Gastroesophageal sphincter (tissue), 4 donors: ENCODE measurements around the gene KCTD15. TPM values are rescaled to one million over a fixed set of nuclear protein-coding genes. Genes with fewer than 3 reads are reported as not detected.

Experiments
- ATAC-seq: fragments of 150-250 bp; one replicate; pipeline ENCODE4 v1.9.1; 2016; ENCODE audit warnings: mild to moderate bottlenecking, moderate library complexity
- H3K27ac ChIP-seq, 4 donors: fragments of 200-600 bp; sonication (generic) in 3 of 4; 1 replicate in 3 of 4; 2 replicates in 1 of 4; pipeline ENCODE4 v1.5.1; 2016 to 2019
- H3K27me3 ChIP-seq: fragments of 200-600 bp; sonication (generic); one replicate; pipeline ENCODE4 v1.5.1; 2019
- H3K36me3 ChIP-seq, 2 donors: fragments of 200-600 bp; sonication (generic); one replicate each; pipeline ENCODE4 v1.5.1; 2019; ENCODE audit warnings: control low read depth in 1 of 2
- H3K4me1 ChIP-seq, 3 donors: fragments of 200-600 bp; sonication (generic); 1 replicate in 2 of 3; 2 replicates in 1 of 3; pipeline ENCODE4 v1.5.1; 2016 to 2019; ENCODE audit warnings: control low read depth in 2 of 3
- H3K4me3 ChIP-seq, 2 donors: fragments of 200-600 bp; sonication (generic); one replicate each; pipeline ENCODE4 v1.5.1; 2019; ENCODE audit warnings: mild to moderate bottlenecking in 1 of 2, moderate library complexity in 1 of 2
- H3K9me3 ChIP-seq, 3 donors: fragments of 200-600 bp; sonication (generic); one replicate each; pipeline ENCODE4 v1.5.1; 2017 to 2019; ENCODE audit warnings: control low read depth in 2 of 3
- CTCF ChIP-seq, 4 experiments: fragments of 200-600 bp in 2 of 4; fragments of 450-650 bp in 2 of 4; sonication (generic) in 1 of 4; IDR thresholded peaks; one replicate each; pipeline ENCODE4 v1.5.1; 2017 to 2019; ENCODE audit warnings: antibody characterized with exemption in 4 of 4, mild to moderate bottlenecking in 2 of 4, moderate library complexity in 2 of 4
- EP300 ChIP-seq: sonication (generic); formaldehyde crosslinking; IDR thresholded peaks from one replicate; pipeline ENCODE4 v1.6.1; 2017; ENCODE audit warnings: antibody characterized with exemption, mild to moderate bottlenecking
- POLR2A ChIP-seq, 2 donors: fragments of 450-650 bp; IDR thresholded peaks; one replicate each; pipeline ENCODE4 v1.6.1; 2017; ENCODE audit warnings: antibody characterized with exemption in 2 of 2, mild to moderate bottlenecking in 2 of 2, moderate library complexity in 1 of 2
- POLR2AphosphoS5 ChIP-seq: sonication (generic); formaldehyde crosslinking; IDR thresholded peaks from one replicate; pipeline ENCODE4 v1.6.1; 2017; ENCODE audit warnings: antibody characterized with exemption
- WGBS, 2 donors: methylation state at CpG; one replicate each; pipeline ENCODE4 v1.1.5; 2018; ENCODE audit warnings: low coverage in 1 of 2; 5-methylcytosine and 5-hydroxymethylcytosine counted together
- total RNA-seq, 4 donors: library from RNA; depleted of rRNA; stranded (reverse); fragments of >200 nt; gene quantifications; one replicate each; pipeline ENCODE4 v1.1.0, GENCODE V29; 2016

Gene KCTD15
- total RNA-seq, 4 donors from 2014 or later, result 62.3 to 148 (median 84.3) TPM

GRCh38 chr19:33773704-33774624 is 22.7 kb upstream of the KCTD15 start:
- H3K4me1 ChIP-seq, result peaks cover 0 to 14% (median 0%) of the 10 kb centered on the region in 3 donors
- H3K9me3 ChIP-seq, result no peaks in the 10 kb centered on the region
- H3K27ac ChIP-seq, result no peak overlapping the region
- H3K4me3 ChIP-seq, result no peak overlapping the region
- no peak for ATAC-seq
- H3K36me3 ChIP-seq, result no peaks in the 10 kb centered on the region
- TF ChIP-seq CTCF (IDR thresholded peaks at IDR 0.05) (no peak), POLR2AphosphoS5 (no peak), POLR2A (IDR thresholded peaks at IDR 0.05) (no peak), EP300 (no peak)
- no CpG with 5 or more reads among the region's 6 CpGs for WGBS, 2 donors
- peaks cover 60% of the 10 kb centered on the region for H3K27me3 ChIP-seq

GRCh38 chr19:33774751-33775150 is 21.9 kb upstream of the KCTD15 start:
- Histone ChIP-seq H3K4me3 (no peak overlapping the region), H3K4me1 (peaks cover 0 to 14% (median 0%) of the 10 kb centered on the region in 3 donors), H3K9me3 (no peaks in the 10 kb centered on the region), H3K36me3 (no peaks in the 10 kb centered on the region), H3K27ac (no peak overlapping the region), H3K27me3 (peaks cover 60% of the 10 kb centered on the region)
- WGBS, 2 donors, result 80% methylated on average over 2 of the region's 6 CpGs; no CpG with 5 or more reads in 1 of the 2 donors
- no peak for ATAC-seq
- TF ChIP-seq POLR2AphosphoS5, result no peak
- no peak for TF ChIP-seq POLR2A (IDR thresholded peaks at IDR 0.05)

- Histone ChIP-seq H3K27ac (no peak overlapping the region), H3K36me3 (no peaks in the 10 kb centered on the region), H3K4me1 (peaks cover 0 to 14% (median 0%) of the 10 kb centered on the region in 3 donors), H3K4me3 (no peak overlapping the region), H3K9me3 (no peaks in the 10 kb centered on the region), H3K27me3 (peaks cover 60% of the 10 kb centered on the region)
- ATAC-seq, result no peak
- WGBS, 2 donors, result 74 to 79% methylated on average over 4 to 5 of the region's 9 CpGs
- TF ChIP-seq CTCF (IDR thresholded peaks at IDR 0.05) (no peak), EP300 (no peak), POLR2A (IDR thresholded peaks at IDR 0.05) (no peak), POLR2AphosphoS5 (no peak)
Observed at GRCh38 chr19:33775731-33776487, 20.8 kb upstream of the KCTD15 start.

GRCh38 chr19:33777351-33777750 is 19.3 kb upstream of the KCTD15 start:
- WGBS, 2 donors, result no CpG with 5 or more reads among the region's 9 CpGs
- Histone ChIP-seq H3K4me1 (peaks cover 0 to 14% (median 0%) of the 10 kb centered on the region in 3 donors), H3K4me3 (no peak overlapping the region), H3K9me3 (no peaks in the 10 kb centered on the region), H3K27me3 (peaks cover 63% of the 10 kb centered on the region), H3K36me3 (no peaks in the 10 kb centered on the region), H3K27ac (no peak overlapping the region)
- no peak for TF ChIP-seq EP300
- TF ChIP-seq CTCF (IDR thresholded peaks at IDR 0.05), result no peak
- TF ChIP-seq POLR2AphosphoS5, result no peak
- TF ChIP-seq POLR2A (IDR thresholded peaks at IDR 0.05), result no peak
- ATAC-seq, result no peak

GRCh38 chr19:33777753-33778088 is 18.9 kb upstream of the KCTD15 start:
- ATAC-seq, result no peak
- no peaks in the 10 kb centered on the region for H3K36me3 ChIP-seq
- no peak overlapping the region for H3K27ac ChIP-seq
- H3K4me1 ChIP-seq, result peaks cover 0 to 14% (median 0%) of the 10 kb centered on the region in 3 donors
- no peaks in the 10 kb centered on the region for H3K9me3 ChIP-seq
- WGBS, 2 donors, result no CpG with 5 or more reads among the region's 17 CpGs
- no peak overlapping the region for H3K4me3 ChIP-seq
- no peak for TF ChIP-seq POLR2AphosphoS5
- TF ChIP-seq EP300, result no peak
- TF ChIP-seq CTCF (IDR thresholded peaks at IDR 0.05), result no peak
- TF ChIP-seq POLR2A (IDR thresholded peaks at IDR 0.05), result no peak
- H3K27me3 ChIP-seq, result peaks cover 63% of the 10 kb centered on the region
